Activated naive CD8-positive, alpha-beta T cell treated with anti-CD3 and anti-CD28 coated beads, Interleukin-2, amount 50 U/mL, for 24 hours (primary cell): ENCODE data around the gene PRR5L.
"Not testable (repeated sequence)": the region's sequence is repeated elsewhere in the genome, so short reads cannot be mapped to it uniquely, and the experiment has no call there.

Experiments
- ATAC-seq: fragments of 150-1000 bp; cut with Tn5 transposase; one replicate; pipeline ENCODE4 v1.10.0; 2021
- DNase-seq: peaks from one replicate; pipeline ENCODE4 v3.0.0; 2021
- H3K27ac Mint-ChIP-seq: one replicate; pipeline ENCODE4 v1.8.0; 2021; ENCODE audit warnings: mild to moderate bottlenecking, mixed read lengths
- H3K27me3 Mint-ChIP-seq: one replicate; pipeline ENCODE4 v1.8.0; 2021; ENCODE audit warnings: mixed read lengths
- H3K36me3 Mint-ChIP-seq: one replicate; pipeline ENCODE4 v1.8.0; 2021; ENCODE audit warnings: low read depth, mixed read lengths
- H3K4me1 Mint-ChIP-seq: one replicate; pipeline ENCODE4 v1.8.0; 2021; ENCODE audit warnings: mixed read lengths
- H3K4me3 Mint-ChIP-seq: one replicate; pipeline ENCODE4 v1.8.0; 2021; ENCODE audit warnings: mild to moderate bottlenecking, moderate library complexity, mixed read lengths
- H3K9me3 Mint-ChIP-seq: one replicate; pipeline ENCODE4 v1.8.0; 2021; ENCODE audit warnings: mixed read lengths

The PRR5L gene

DNA sequence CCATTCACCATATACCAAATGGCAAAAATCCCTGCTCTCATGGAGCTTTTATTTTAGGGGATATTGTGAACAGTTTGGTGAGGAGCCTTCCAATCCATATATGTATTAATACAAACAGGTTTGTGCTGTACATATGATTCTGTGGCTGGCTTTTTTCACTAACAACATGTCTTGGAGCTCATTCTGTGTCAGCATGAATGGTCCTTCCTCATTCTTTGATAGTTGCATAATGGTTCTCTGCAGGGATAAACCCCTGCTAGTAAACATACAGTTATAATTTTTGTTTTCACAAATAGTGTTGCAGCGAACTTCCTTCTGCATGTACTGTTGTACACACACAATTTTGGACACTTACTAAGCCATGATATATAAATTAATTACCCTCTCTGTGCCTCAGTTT lies 8.3 kb downstream of the PRR5L start:
- ATAC-seq (no peak), DNase-seq (no peak)
- no peaks in the 10 kb centered on the region for H3K4me1 Mint-ChIP-seq
- no peaks in the 10 kb centered on the region for H3K36me3 Mint-ChIP-seq
- H3K4me3 Mint-ChIP-seq = no peak overlapping the region
- H3K27me3 Mint-ChIP-seq = peaks cover 15% of the 10 kb centered on the region
- no peaks in the 10 kb centered on the region for H3K9me3 Mint-ChIP-seq
- H3K27ac Mint-ChIP-seq = no peak overlapping the region

DNA sequence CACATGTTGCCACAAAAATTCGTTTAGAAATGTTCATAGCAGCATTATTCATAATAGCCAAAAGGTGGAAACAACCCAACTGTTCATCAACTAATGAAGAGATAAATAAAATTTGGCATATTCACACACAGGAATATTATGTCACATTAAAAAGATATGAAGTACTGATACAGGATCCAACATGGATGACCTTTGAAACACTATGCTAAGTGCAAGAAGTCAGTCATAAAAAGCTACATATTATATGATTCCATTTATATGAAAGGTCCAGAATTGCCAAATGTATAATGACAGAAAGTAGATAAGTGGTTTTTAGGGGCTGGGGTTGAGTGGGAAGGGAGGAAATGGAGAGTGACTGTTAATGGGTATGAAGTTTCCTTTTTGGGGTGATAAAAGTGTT lies 9.0 kb downstream of the PRR5L start:
- H3K36me3 Mint-ChIP-seq = no peaks in the 10 kb centered on the region

DNA sequence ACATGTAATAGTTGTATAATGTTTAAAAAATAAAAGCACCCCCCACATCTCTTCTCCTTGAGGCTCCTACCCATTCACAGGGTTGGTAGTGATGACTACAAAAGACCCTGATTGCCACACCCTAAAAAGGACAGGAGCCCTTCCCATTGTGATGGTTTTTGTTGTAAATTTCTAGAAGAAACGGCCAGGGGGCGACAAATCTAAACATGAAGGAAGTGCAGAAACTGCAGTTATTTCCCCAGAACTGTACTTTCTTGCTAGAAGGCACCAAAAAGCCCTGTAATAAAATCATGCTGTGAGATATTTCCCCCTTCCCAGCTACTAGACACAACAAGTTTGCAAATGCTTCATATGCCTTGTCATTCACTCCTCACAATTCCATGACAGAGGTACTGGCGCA lies 10.8 kb downstream of the PRR5L start:
- H3K36me3 Mint-ChIP-seq = no peaks in the 10 kb centered on the region
- H3K27ac Mint-ChIP-seq = no peak overlapping the region
- ATAC-seq (no peak), DNase-seq (peak; percentile 16)
- H3K4me1 Mint-ChIP-seq = no peaks in the 10 kb centered on the region
- H3K27me3 Mint-ChIP-seq = peaks cover 24% of the 10 kb centered on the region
- no peak overlapping the region for H3K4me3 Mint-ChIP-seq
- H3K9me3 Mint-ChIP-seq = no peaks in the 10 kb centered on the region

More for the DNA sequence above, 9.0 kb downstream of the PRR5L start:
- no peak for DNase-seq
- H3K9me3 Mint-ChIP-seq = no peaks in the 10 kb centered on the region
- peaks cover 17% of the 10 kb centered on the region for H3K27me3 Mint-ChIP-seq
- no peak for ATAC-seq
- H3K4me3 Mint-ChIP-seq = no peak overlapping the region
- H3K27ac Mint-ChIP-seq = no peak overlapping the region
- H3K4me1 Mint-ChIP-seq = no peaks in the 10 kb centered on the region

DNA sequence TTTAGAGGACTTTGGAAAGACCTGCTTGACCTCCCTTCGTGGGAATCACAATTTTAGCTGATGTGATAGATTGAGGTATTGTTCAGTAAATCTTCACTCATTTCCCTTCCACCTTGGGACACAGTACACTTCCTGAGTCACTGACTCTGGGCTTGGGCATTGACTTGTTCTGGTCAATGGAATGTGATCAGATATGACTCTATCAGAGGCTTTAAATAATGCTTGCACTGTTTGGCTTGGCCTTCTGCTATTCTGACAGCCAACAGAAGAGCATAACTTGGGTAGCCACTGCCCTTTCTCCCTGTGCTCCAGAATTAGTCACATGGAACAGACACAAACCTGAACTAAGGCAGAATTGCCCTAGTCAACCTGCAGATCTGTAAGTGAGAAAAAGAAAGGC lies 12.5 kb downstream of the PRR5L start:
- Mint-ChIP-seq H3K36me3 (no peaks in the 10 kb centered on the region), H3K27me3 (peaks cover 24% of the 10 kb centered on the region), H3K27ac (no peak overlapping the region), H3K9me3 (no peaks in the 10 kb centered on the region), H3K4me3 (no peak overlapping the region), H3K4me1 (peaks cover 11% of the 10 kb centered on the region)
- no peak for ATAC-seq
- DNase-seq = no peak

DNA sequence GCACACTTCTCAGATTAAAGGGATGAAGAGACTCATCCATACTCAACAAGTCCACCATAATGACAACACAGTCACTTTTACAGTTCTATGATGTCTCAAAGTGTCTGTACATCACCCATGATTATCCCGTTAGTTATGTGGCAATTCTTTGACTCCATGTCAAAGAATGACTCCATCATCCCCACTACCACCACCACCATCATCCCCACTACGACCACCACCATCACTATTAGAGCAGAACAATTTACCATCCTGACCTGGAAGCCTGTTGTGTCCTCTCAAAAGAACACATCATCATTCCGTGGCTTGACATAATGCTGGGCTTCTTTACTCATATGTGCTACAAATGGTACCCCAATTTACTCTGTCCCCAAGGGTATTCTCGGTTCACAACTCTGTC lies 13.7 kb downstream of the PRR5L start:
- no peak for DNase-seq
- no peak overlapping the region for H3K27ac Mint-ChIP-seq
- H3K36me3 Mint-ChIP-seq = no peaks in the 10 kb centered on the region
- H3K4me1 Mint-ChIP-seq = peaks cover 12% of the 10 kb centered on the region
- H3K9me3 Mint-ChIP-seq = no peaks in the 10 kb centered on the region
- no peak overlapping the region for H3K4me3 Mint-ChIP-seq
- no peak for ATAC-seq
- H3K27me3 Mint-ChIP-seq = peaks cover 28% of the 10 kb centered on the region

DNA sequence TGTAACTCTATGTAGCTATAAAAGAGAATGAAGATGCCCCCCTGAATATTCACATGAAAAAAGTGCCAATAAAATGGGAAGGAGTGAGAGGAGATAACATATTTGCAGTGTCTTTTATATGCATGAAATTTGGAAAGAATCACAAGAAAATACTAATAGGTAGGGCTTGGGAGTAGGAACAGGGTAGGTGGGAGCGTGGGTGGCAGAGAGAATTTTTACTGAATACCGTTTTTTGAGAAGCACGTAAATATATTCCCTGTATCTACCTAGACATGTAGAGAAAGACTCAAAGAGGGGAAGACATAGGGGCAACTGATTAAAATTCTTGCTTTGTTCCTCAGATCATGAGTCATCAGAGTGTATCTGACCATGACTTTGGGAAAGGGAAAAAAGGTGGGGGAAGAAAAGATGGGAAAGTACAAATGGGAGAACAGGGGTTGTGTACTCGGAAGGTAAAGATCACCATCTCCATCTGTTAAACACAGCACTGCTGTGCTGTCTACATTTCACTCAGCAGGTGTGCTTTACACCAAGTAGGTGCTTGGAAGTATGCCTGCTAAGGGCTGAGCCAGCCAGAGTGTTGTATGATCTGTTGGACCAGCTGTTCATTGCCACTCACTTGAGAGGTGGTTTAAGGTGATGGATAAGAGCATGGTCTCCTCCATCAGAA lies 16.0 kb downstream of the PRR5L start:
- Mint-ChIP-seq H3K4me1 (peaks cover 12% of the 10 kb centered on the region), H3K36me3 (no peaks in the 10 kb centered on the region), H3K4me3 (no peak overlapping the region), H3K27ac (no peak overlapping the region), H3K27me3 (peaks cover 33% of the 10 kb centered on the region), H3K9me3 (no peaks in the 10 kb centered on the region)
- DNase-seq (no peak), ATAC-seq (peak; percentile 15)

DNA sequence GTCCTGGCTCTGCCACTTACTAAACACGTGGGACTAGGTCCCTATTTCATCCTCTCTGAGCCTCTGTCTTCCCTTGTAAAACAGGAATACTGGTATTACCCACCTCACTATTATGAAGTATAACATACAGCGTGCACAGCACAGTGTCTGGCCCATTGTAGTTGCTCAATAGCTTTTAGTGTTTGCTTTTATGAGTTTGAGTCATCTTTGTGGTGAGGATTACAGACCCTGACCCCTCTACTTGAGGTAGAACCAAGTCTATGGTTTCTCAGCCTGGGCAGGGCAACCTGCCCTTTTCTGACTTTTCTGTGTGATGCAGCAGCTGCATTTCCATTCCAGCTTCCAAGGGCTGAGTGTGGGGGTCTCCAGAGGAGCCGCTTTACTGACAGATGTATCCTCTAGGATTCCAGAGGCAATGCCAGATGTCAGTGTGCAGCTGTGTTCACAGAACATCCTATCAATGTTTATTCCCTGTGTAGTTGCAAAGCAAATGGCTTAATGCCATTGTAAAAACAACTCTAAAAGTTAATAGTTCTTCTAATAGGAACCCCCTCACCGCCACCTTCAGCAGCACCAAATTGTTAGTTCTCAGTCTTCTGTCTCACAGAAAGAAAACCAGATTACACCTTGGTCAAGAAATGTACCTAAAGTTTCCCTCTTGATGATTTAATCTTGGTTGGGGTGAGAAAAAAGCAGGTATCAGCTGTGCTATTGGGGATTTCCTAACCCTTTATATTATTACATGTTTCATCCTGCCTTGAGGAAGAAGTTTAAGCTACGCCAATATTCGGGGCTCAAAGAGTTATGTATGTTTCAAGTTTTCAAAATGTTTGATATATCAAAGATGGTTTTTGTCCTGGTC lies 16.8 kb downstream of the PRR5L start:
- DNase-seq = no peak
- H3K27me3 Mint-ChIP-seq = peaks cover 36% of the 10 kb centered on the region
- peak; percentile 72 for ATAC-seq
- H3K27ac Mint-ChIP-seq = no peak overlapping the region
- no peak overlapping the region for H3K4me3 Mint-ChIP-seq
- no peaks in the 10 kb centered on the region for H3K36me3 Mint-ChIP-seq
- H3K4me1 Mint-ChIP-seq = peaks cover 12% of the 10 kb centered on the region
- no peaks in the 10 kb centered on the region for H3K9me3 Mint-ChIP-seq

DNA sequence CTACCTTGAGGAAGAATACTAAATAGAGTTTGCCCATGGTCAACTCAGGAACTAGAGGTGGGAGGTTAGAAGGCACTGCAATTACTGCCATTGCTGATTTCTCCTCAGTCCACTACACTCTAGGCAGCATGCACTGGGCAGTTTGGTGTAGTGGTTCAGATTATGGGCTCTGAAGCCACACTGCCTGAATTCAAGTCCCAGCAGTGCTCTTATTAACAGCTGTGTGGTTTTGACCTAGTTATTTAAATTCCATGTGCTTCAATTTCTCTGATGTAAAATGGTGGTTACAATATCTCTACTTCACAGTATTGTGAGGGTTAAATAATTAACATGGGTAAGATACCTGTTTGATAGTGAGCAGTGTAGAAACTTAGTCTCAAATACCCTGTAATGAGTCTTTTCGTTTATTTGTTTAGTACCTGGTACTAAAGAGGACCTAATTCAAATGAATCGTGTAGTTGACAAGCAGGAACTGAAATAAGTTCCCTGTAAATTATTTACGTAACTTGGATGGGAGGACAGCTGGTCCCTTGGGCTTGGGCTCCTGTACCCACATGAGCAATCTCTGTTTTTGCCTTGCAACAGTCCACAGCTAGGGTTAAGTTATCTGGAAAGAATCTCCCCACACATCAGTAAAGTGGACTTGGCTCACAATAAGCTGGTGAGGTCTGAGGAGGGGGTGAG lies 17.8 kb downstream of the PRR5L start:
- ATAC-seq (no peak), DNase-seq (no peak)
- Mint-ChIP-seq H3K27me3 (peaks cover 29% of the 10 kb centered on the region), H3K4me3 (no peak overlapping the region), H3K9me3 (no peaks in the 10 kb centered on the region), H3K4me1 (peaks cover 12% of the 10 kb centered on the region), H3K36me3 (no peaks in the 10 kb centered on the region), H3K27ac (no peak overlapping the region)

DNA sequence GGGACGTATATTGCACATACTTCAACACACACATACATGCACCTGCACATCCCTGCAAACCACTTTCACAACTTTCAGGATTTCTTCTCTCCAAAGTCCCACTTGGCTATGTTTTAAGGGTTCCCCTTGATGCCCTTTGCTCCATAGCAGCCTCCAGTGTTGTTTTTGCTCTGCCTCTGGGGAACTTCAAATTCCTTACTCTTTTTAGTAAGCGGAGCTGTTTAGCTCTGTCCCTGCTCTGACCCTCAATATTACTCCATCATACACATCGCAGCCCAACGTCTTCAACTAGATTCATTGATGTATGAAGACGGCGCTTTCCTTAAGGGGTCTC lies 18.3 kb downstream of the PRR5L start:
- Mint-ChIP-seq H3K4me1 (peaks cover 12% of the 10 kb centered on the region), H3K36me3 (no peaks in the 10 kb centered on the region), H3K27me3 (peaks cover 32% of the 10 kb centered on the region), H3K9me3 (no peaks in the 10 kb centered on the region), H3K4me3 (no peak overlapping the region), H3K27ac (no peak overlapping the region)
- DNase-seq (no peak), ATAC-seq (no peak)

DNA sequence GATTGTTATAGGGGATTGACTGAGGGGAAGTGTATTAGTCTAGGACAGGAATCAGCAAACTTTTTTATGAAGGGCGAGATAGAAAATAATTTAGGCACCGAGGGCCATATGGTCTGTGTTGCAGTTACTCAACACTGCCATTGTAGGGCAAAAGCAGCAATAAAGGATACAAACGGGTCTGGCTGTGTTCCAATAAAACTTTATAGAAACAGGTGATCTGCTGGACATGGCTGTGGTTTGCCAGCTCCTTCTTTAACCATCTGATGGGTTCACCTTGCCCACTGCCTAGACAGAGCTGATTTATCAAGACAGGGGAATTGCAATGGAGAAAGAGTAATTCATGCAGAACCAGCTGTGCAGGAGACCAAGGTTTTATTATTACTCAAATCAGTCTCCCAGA lies 20.0 kb downstream of the PRR5L start:
- no peak for DNase-seq
- no peaks in the 10 kb centered on the region for H3K36me3 Mint-ChIP-seq
- H3K9me3 Mint-ChIP-seq = no peaks in the 10 kb centered on the region
- ATAC-seq = no peak
- H3K4me3 Mint-ChIP-seq = no peak overlapping the region
- peaks cover 12% of the 10 kb centered on the region for H3K4me1 Mint-ChIP-seq
- H3K27me3 Mint-ChIP-seq = peaks cover 28% of the 10 kb centered on the region
- H3K27ac Mint-ChIP-seq = no peak overlapping the region

DNA sequence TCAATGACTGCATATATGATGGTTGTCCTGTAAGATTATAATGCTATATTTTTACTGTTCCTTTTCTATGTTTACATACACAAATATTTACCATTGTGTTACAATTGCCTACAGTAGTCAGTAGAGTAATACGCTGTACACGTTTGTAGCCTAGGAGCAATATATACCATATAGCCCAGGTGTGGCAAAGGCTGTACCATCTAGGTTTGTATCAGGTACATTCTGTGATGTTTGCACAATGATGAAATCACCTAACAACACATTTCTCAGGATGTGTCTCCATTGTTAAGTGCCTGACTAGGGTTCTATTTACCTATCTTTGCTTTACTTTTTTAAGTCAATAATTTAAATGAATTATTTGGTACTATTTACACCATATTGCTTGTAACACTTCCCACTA lies 21.9 kb downstream of the PRR5L start:
- Mint-ChIP-seq H3K4me3 (no peak overlapping the region), H3K9me3 (no peaks in the 10 kb centered on the region), H3K27ac (no peak overlapping the region), H3K36me3 (no peaks in the 10 kb centered on the region), H3K27me3 (peaks cover 23% of the 10 kb centered on the region), H3K4me1 (peaks cover 7% of the 10 kb centered on the region)
- ATAC-seq = no peak
- DNase-seq = no peak

DNA sequence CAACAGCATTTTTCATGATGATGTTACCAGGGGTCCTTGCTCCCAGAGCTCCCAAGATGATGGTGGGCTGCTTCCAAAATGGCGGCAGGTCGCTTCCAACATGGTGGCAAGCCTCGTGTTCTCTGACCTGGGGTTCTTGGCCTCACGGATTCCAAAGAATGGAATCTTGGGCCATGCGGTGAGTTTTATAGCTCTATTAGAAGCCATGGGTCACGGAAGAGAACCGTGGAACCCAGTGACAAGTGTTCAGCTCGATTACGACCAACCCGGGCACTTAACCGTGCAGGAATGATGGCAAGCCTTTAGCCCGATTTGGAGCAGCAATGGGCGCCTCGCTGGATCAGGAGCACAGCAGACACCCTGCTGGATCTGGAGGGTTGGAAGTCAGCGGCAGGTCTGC lies 28.9 kb downstream of the PRR5L start:
- DNase-seq, ATAC-seq, H3K27ac Mint-ChIP-seq, H3K4me3 Mint-ChIP-seq, H3K36me3 Mint-ChIP-seq, H3K27me3 Mint-ChIP-seq, H3K9me3 Mint-ChIP-seq: not testable (repeated sequence)
- H3K4me1 Mint-ChIP-seq = peaks cover 37% of the 10 kb centered on the region

DNA sequence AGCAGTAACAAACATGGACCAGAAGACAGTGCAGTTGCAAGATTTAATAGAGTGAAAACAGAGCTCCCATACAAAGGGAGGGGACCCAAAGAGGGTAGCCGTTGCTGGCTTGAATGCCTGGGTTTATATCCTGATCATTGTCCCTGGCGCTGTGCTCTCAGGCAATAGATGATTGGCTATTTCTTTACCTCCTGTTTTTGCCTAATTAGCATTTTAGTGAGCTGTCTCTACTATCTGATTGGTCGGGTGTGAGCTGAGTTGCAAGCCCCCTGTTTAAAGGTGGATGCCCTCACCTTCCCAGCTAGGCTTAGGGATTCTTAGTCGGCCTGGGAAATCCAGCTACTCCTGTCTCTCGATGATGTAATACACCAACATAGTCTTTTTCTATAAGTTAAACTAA lies 29.3 kb downstream of the PRR5L start:
- not testable (repeated sequence) for H3K36me3 Mint-ChIP-seq, H3K9me3 Mint-ChIP-seq, H3K4me3 Mint-ChIP-seq, H3K27ac Mint-ChIP-seq, H3K27me3 Mint-ChIP-seq, ATAC-seq, DNase-seq
- peaks cover 42% of the 10 kb centered on the region for H3K4me1 Mint-ChIP-seq

DNA sequence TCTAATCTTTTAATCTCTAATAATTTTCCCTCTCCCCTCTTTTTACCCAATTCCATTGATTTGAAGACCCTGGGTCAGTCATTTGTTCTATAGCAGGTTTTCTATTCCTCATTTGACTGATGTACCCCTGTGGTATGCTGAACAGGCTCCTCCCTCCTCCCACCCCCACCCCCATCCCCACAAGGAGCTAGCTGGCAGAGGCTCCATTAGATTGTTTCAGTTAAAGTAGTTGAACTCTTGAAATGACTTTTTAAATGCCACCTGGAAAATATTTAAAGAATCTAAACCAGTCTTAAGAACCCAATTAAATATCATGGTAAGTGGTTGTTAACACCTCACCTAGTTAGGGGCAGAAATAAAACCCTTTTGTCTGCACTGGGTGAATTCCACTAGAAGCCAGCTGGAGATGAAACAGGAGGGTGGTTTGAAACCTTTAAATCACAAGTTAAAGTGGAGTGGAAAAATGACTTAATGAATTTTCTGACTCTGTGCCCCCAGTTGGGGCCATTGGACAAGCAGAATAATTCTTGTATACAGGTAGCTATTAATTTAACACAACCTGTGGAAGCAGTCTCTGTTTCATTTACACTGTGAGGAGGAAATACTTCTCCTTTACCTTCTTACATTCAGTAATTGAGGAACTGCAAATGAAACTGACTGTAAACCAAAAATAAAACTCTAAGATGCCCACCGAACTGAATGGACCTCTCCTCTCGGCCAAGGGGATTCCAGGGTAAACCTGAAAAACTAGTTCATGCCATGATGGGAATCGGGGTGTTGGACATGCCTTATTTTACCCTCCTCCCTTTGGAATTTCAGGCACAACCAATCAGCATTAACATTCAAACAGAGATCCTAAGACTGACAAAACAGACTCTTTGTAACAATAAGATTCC lies 30.7 kb downstream of the PRR5L start:
- H3K27ac Mint-ChIP-seq = peak overlapping the region; percentile 66

More for the DNA sequence above, 30.7 kb downstream of the PRR5L start:
- peak; percentile 89 for ATAC-seq
- peaks cover 45% of the 10 kb centered on the region for H3K4me1 Mint-ChIP-seq
- no peak overlapping the region for H3K4me3 Mint-ChIP-seq
- H3K27me3 Mint-ChIP-seq = peaks cover 15% of the 10 kb centered on the region
- no peaks in the 10 kb centered on the region for H3K9me3 Mint-ChIP-seq
- no peak for DNase-seq
- H3K36me3 Mint-ChIP-seq = peaks cover 1% of the 10 kb centered on the region
